Osteocyte (in vitro differentiated cells): Measurements from ENCODE around the gene CCDC28A. TPM values are rescaled to one million over a fixed set of nuclear protein-coding genes. Genes with fewer than 3 reads are reported as not detected.

Source experiments
- DNase-seq: peaks from one replicate; pipeline ENCODE4 v3.0.0; 2021; ENCODE audit warnings: mixed read lengths; ENCODE audit not compliant: unreplicated experiment; ENCODE audit errors: extremely low spot score
- H3K27ac Mint-ChIP-seq: one replicate; pipeline ENCODE4 v1.8.0; 2021; ENCODE audit warnings: mild to moderate bottlenecking, mixed read lengths; ENCODE audit not compliant: unreplicated experiment
- H3K27me3 Mint-ChIP-seq: one replicate; pipeline ENCODE4 v1.8.0; 2021; ENCODE audit warnings: mixed read lengths; ENCODE audit not compliant: unreplicated experiment
- H3K36me3 Mint-ChIP-seq: one replicate; pipeline ENCODE4 v1.8.0; 2021; ENCODE audit warnings: mixed read lengths; ENCODE audit not compliant: unreplicated experiment
- H3K4me1 Mint-ChIP-seq: one replicate; pipeline ENCODE4 v1.8.0; 2021; ENCODE audit warnings: mixed read lengths; ENCODE audit not compliant: unreplicated experiment
- H3K4me3 Mint-ChIP-seq: one replicate; pipeline ENCODE4 v1.8.0; 2021; ENCODE audit warnings: mild to moderate bottlenecking, moderate library complexity, mixed read lengths; ENCODE audit not compliant: unreplicated experiment
- H3K9me3 Mint-ChIP-seq: one replicate; pipeline ENCODE4 v1.8.0; 2021; ENCODE audit warnings: mixed read lengths; ENCODE audit not compliant: unreplicated experiment
- CTCF ChIP-seq: fragments of 200-600 bp; sonication (generic); IDR thresholded peaks from 2 replicates; pipeline ENCODE4 v1.5.0; 2021; ENCODE audit warnings: antibody characterized with exemption, mild to moderate bottlenecking, moderate library complexity
- total RNA-seq: library from RNA; stranded (reverse); gene quantifications from 2 replicates; pipeline ENCODE4 v1.2.1, GENCODE V29; 2021

Gene CCDC28A
- total RNA-seq, 1 donor from 2014 or later: 11.7 TPM

- Mint-ChIP-seq H3K27ac (no peak overlapping the region), H3K4me3 (no peak overlapping the region), H3K36me3 (no peaks in the 10 kb centered on the region), H3K27me3 (peaks cover 4% of the 10 kb centered on the region), H3K9me3 (no peaks in the 10 kb centered on the region), H3K4me1 (peaks cover 23% of the 10 kb centered on the region)
- no peak for TF ChIP-seq CTCF
- no peak for DNase-seq
These were observed 40.7 kb downstream of the CCDC28A start for GRCh38 chr6:138814179-138814834.

DNA sequence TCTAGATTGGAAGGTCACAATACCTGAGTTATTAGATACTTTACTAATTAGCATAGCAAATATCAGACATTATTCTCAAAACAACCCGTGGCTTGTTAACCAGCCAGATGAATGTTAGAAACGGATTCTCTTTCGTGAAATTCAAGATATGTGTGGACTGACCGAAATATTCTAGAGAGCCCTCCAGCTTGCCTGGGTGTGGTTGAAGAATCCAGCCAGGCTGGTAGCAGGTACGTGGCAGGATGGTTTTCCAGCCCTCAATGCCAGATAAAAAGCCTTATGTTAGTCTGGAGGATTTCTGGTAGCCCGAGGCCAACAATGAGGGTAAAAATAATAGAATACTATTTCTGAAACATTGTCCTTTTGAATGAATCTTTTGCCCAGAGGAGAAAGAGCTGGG lies 41.7 kb downstream of the CCDC28A start:
- H3K4me3 Mint-ChIP-seq: no peak overlapping the region
- H3K36me3 Mint-ChIP-seq: no peaks in the 10 kb centered on the region
- no peak for DNase-seq
- no peak overlapping the region for H3K27ac Mint-ChIP-seq
- no peaks in the 10 kb centered on the region for H3K9me3 Mint-ChIP-seq
- no peak for TF ChIP-seq CTCF
- peaks cover 4% of the 10 kb centered on the region for H3K27me3 Mint-ChIP-seq
- peaks cover 23% of the 10 kb centered on the region for H3K4me1 Mint-ChIP-seq

DNA sequence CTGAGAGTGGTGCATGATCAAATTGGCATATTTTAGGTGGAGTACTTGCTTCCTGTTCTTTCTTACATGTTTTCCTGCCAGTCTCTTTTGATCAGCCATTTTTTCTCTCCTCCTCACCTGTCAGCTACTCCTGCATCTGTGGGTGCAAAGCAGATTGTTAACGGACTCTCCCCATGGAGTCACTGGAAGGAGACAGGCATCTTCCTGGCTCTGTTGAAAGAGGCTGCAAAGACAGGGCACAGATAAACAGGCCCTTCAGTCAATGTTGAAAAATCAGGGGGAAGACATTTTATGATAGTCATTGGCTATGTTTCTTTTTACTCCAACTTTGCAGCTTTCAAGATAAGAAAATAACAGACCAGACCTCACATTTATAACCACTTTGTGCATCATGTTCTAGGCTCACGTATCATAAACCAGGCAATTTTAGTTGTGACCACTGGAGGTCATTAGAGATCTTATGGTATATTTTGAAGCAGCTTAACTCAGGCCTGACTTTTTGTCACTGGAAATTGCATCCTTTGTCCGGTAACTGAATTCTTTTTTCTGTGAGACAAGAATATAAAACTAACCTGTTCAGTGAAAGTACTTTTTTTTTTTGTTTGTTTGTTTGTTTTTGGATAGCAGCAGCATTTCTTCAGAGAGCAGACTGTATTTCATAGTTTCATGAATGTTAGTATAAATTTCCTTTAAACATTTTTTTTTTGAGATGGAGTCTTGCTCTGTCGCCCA lies 42.4 kb downstream of the CCDC28A start:
- TF ChIP-seq CTCF: peak; percentile 73
- Mint-ChIP-seq H3K4me3 (no peak overlapping the region), H3K4me1 (peaks cover 23% of the 10 kb centered on the region), H3K27ac (no peak overlapping the region), H3K9me3 (no peaks in the 10 kb centered on the region), H3K27me3 (peaks cover 4% of the 10 kb centered on the region), H3K36me3 (no peaks in the 10 kb centered on the region)
- no peak for DNase-seq

DNA sequence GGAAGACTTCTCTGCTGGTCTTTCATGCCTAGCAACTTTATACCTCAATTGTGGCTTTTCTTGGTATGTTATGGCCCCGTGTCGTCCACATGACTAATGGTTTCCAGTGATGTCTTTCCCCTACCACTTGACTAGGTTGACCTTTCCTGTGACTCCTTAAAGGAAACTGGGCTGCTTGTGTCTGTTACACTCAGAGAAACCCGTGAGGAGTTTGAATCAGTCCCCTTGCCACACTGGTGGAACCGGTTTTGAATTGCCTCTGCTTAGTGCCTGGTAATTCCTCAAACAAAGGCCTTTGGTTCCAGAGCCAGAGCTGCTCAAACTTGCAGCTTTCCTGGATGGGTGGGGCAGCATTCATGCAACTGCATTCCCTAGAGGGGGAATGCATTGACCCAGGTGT lies 44.2 kb downstream of the CCDC28A start:
- peaks cover 23% of the 10 kb centered on the region for H3K4me1 Mint-ChIP-seq
- DNase-seq: no peak
- peaks cover 4% of the 10 kb centered on the region for H3K27me3 Mint-ChIP-seq
- H3K36me3 Mint-ChIP-seq: peaks cover 1% of the 10 kb centered on the region
- no peak overlapping the region for H3K4me3 Mint-ChIP-seq
- peak overlapping the region; percentile 54 for H3K27ac Mint-ChIP-seq
- H3K9me3 Mint-ChIP-seq: no peaks in the 10 kb centered on the region
- no peak for TF ChIP-seq CTCF

GRCh38 chr6:138818496-138819194 lies 45.1 kb downstream of the CCDC28A start:
- DNase-seq: no peak
- no peak for TF ChIP-seq CTCF
- peaks cover under 1% of the 10 kb centered on the region for H3K27me3 Mint-ChIP-seq
- no peak overlapping the region for H3K4me3 Mint-ChIP-seq
- H3K4me1 Mint-ChIP-seq: peaks cover 23% of the 10 kb centered on the region
- H3K36me3 Mint-ChIP-seq: peaks cover 1% of the 10 kb centered on the region
- H3K27ac Mint-ChIP-seq: no peak overlapping the region
- no peaks in the 10 kb centered on the region for H3K9me3 Mint-ChIP-seq
